WTC11 (cell line): ENCODE measurements around the gene TUBGCP3. TPM values are rescaled to one million over a fixed set of nuclear protein-coding genes. Genes with fewer than 3 reads are reported as not detected.

ENCODE experiments used
- ATAC-seq: fragments of 200-7000 bp; cut with Tn5 transposase; 2 replicates; pipeline ENCODE4 v1.10.0; 2021; ENCODE audit warnings: mild to moderate bottlenecking, moderate library complexity
- CTCF ChIA-PET: fragments of 300-600 bp; sonication (Branson Sonifier 250); formaldehyde crosslinking; loops from one replicate; lab custom pipeline; 2021; ENCODE audit warnings: antibody characterized with exemption; lab: Charles Lee
- POLR2A ChIA-PET: fragments of 350-600 bp; sonication (Branson Sonifier 250); formaldehyde crosslinking; loops from one replicate; lab custom pipeline; 2021; ENCODE audit warnings: antibody characterized with exemption; lab: Charles Lee
- DNase-seq: peaks from one replicate; pipeline ENCODE4 v3.0.0; 2021; ENCODE audit warnings: low spot score
- H3K27ac Mint-ChIP-seq: 2 replicates; pipeline ENCODE4 v1.8.0; 2021; ENCODE audit warnings: mixed read lengths
- H3K27me3 Mint-ChIP-seq: 2 replicates; pipeline ENCODE4 v1.8.0; 2021; ENCODE audit warnings: low read depth, mild to moderate bottlenecking, moderate library complexity, mixed read lengths
- H3K36me3 Mint-ChIP-seq: 2 replicates; pipeline ENCODE4 v1.8.0; 2021; ENCODE audit warnings: mixed read lengths
- H3K4me1 Mint-ChIP-seq: 2 replicates; pipeline ENCODE4 v1.8.0; 2022; ENCODE audit warnings: mixed read lengths
- H3K4me3 Mint-ChIP-seq: 2 replicates; pipeline ENCODE4 v1.8.0; 2021; ENCODE audit warnings: mild to moderate bottlenecking, moderate library complexity, mixed read lengths
- H3K9me3 Mint-ChIP-seq: 2 replicates; pipeline ENCODE4 v1.8.0; 2021; ENCODE audit warnings: mixed read lengths
- ARID4B ChIP-seq: sonication (generic); formaldehyde crosslinking; IDR thresholded peaks from 2 replicates; pipeline ENCODE4 v1.8.0; 2023; ENCODE audit warnings: missing genetic modification reagents, mild to moderate bottlenecking, borderline replicate concordance
- ATF2 ChIP-seq: sonication (generic); formaldehyde crosslinking; IDR thresholded peaks from 2 replicates; pipeline ENCODE4 v1.8.1; 2022; ENCODE audit warnings: low read depth, missing genetic modification reagents, borderline replicate concordance
- ATF6 ChIP-seq: sonication (generic); formaldehyde crosslinking; IDR thresholded peaks from 2 replicates; pipeline ENCODE4 v1.8.1; 2023; ENCODE audit warnings: mild to moderate bottlenecking, missing genetic modification reagents
- E2F4 ChIP-seq: sonication (generic); formaldehyde crosslinking; IDR thresholded peaks from 2 replicates; pipeline ENCODE4 v1.8.1; 2022; ENCODE audit warnings: low read depth, mild to moderate bottlenecking, moderate library complexity, missing genetic modification reagents, borderline replicate concordance
- FOXJ3 ChIP-seq: sonication (generic); formaldehyde crosslinking; IDR thresholded peaks from 2 replicates; pipeline ENCODE4 v1.9.0; 2021; ENCODE audit warnings: missing genetic modification reagents, mild to moderate bottlenecking, borderline replicate concordance
- FOXP1 ChIP-seq: sonication (generic); formaldehyde crosslinking; IDR thresholded peaks from 2 replicates; pipeline ENCODE4 v1.8.0; 2022; ENCODE audit warnings: missing genetic modification reagents, mild to moderate bottlenecking, moderate library complexity, borderline replicate concordance
- IRF2 ChIP-seq: sonication (generic); formaldehyde crosslinking; IDR thresholded peaks from 2 replicates; pipeline ENCODE4 v1.8.0; 2022; ENCODE audit warnings: low read depth, missing genetic modification reagents, borderline replicate concordance
- NR1H2 ChIP-seq: sonication (generic); formaldehyde crosslinking; IDR thresholded peaks from 2 replicates; pipeline ENCODE4 v1.9.0; 2021; ENCODE audit warnings: mild to moderate bottlenecking, moderate library complexity, missing genetic modification reagents
- NR3C1 ChIP-seq: sonication (generic); formaldehyde crosslinking; conservative IDR thresholded peaks from 2 replicates; pipeline ENCODE4 v1.8.1; 2023; ENCODE audit warnings: low read depth, mild to moderate bottlenecking, missing genetic modification reagents
- PRDM15 ChIP-seq: sonication (generic); formaldehyde crosslinking; IDR thresholded peaks from 2 replicates; pipeline ENCODE4 v1.8.0; 2022; ENCODE audit warnings: missing genetic modification reagents
- RELA ChIP-seq: sonication (generic); formaldehyde crosslinking; IDR thresholded peaks from 2 replicates; pipeline ENCODE4 v1.8.1; 2022; ENCODE audit warnings: missing genetic modification reagents, mild to moderate bottlenecking, borderline replicate concordance
- SP1 ChIP-seq: sonication (generic); formaldehyde crosslinking; conservative IDR thresholded peaks from 2 replicates; pipeline ENCODE4 v1.8.1; 2022; ENCODE audit warnings: missing genetic modification reagents
- TCF7 ChIP-seq: sonication (generic); formaldehyde crosslinking; IDR thresholded peaks from 2 replicates; pipeline ENCODE4 v1.8.0; 2022; ENCODE audit warnings: mild to moderate bottlenecking, low read depth, missing genetic modification reagents, moderate library complexity
- TEAD4 ChIP-seq: sonication (generic); formaldehyde crosslinking; IDR thresholded peaks from 2 replicates; pipeline ENCODE4 v1.8.0; 2022; ENCODE audit warnings: mild to moderate bottlenecking, missing genetic modification reagents
- TP53 ChIP-seq: sonication (generic); formaldehyde crosslinking; IDR thresholded peaks from 2 replicates; pipeline ENCODE4 v1.8.1; 2023; ENCODE audit warnings: mild to moderate bottlenecking, missing genetic modification reagents
- total RNA-seq: library from RNA; stranded (reverse); gene quantifications from 3 replicates; pipeline ENCODE4 v1.2.3, GENCODE V29; 2021

Gene TUBGCP3
- total RNA-seq, 1 experiment from 2014 or later = 29.9 TPM

- CTCF ChIA-PET = no interaction called here
- ATAC-seq = no peak
- Mint-ChIP-seq H3K4me1 (no peaks in the 10 kb centered on the region), H3K36me3 (no peaks in the 10 kb centered on the region), H3K27me3 (peaks cover 4% of the 10 kb centered on the region), H3K27ac (no peak overlapping the region), H3K9me3 (no peaks in the 10 kb centered on the region), H3K4me3 (no peak overlapping the region)
- no peak for DNase-seq
- POLR2A ChIA-PET = no interaction called here
- TF ChIP-seq SP1 (CRISPR knock-in tag) (no peak), IRF2 (CRISPR knock-in tag) (no peak), FOXP1 (CRISPR knock-in tag) (no peak), NR1H2 (CRISPR knock-in tag) (no peak), NR3C1 (CRISPR knock-in tag) (no peak), TP53 (CRISPR knock-in tag) (no peak), TCF7 (CRISPR knock-in tag) (no peak), FOXJ3 (no peak), PRDM15 (CRISPR knock-in tag) (no peak), RELA (CRISPR knock-in tag) (no peak), ATF2 (CRISPR knock-in tag) (no peak), E2F4 (CRISPR knock-in tag) (no peak), TEAD4 (CRISPR knock-in tag) (no peak), ARID4B (CRISPR knock-in tag) (no peak), ATF6 (CRISPR knock-in tag) (no peak)
Observed at GRCh38 chr13:112625698-112626097, 37.7 kb upstream of the TUBGCP3 start.
